ENCODE measurements around the gene NCOA3.
A peak's percentile ranks its signal among the peaks of the same experiment; 100 is the strongest.
"Not testable (repeated sequence)": the region's sequence is repeated elsewhere in the genome, so short reads cannot be mapped to it uniquely, and the experiment has no call there.

Gene NCOA3

DNA sequence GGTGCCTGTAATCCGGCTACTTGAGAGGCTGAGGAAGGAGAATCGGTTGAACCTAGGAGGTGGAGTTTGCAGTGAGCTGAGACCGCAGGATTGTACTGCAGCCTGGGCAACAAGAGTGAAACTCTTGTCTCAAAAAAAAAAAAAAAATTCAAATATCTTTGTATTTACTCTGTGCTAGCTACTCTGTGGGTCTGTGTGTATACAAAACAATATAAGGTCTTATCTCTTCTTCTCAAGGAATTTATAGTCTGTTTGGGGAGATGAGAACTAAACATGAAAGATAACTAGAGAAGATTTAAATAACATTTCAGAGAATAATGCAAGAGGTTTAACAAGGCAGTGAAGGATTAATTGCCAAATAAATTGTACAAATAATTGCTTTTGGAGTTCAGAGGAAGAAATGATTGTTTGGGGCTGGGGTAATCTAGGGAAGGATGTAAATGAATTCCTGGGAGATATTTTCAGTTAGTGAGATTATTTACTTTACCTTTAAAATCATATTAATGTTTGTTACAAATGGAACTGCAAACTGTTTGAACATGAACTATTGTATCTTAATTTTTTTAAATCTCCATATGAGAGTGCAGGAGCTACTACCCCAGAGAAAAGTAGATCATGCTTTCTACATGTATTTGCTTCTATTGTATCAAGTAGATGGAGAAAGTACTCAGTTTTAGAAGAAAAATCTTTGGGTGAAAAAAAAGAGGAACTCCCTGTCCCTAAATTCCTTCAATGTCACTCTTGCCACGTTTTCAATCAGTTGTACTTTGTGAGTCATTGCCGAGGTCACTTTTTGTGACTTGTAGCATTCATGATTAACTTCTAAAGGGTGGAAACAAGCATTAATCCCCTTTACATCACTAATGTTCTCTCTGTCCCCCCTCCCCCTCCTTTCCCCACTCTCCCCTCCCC, 39.0 kb downstream of the NCOA3 start:
- DNase-seq, result no peak
- peak; percentile 64 for ATAC-seq

GRCh38 chr20:47541355-47541922, 39.8 kb downstream of the NCOA3 start:
- ATAC-seq, result peak; percentile 23
- no peak for DNase-seq

DNA sequence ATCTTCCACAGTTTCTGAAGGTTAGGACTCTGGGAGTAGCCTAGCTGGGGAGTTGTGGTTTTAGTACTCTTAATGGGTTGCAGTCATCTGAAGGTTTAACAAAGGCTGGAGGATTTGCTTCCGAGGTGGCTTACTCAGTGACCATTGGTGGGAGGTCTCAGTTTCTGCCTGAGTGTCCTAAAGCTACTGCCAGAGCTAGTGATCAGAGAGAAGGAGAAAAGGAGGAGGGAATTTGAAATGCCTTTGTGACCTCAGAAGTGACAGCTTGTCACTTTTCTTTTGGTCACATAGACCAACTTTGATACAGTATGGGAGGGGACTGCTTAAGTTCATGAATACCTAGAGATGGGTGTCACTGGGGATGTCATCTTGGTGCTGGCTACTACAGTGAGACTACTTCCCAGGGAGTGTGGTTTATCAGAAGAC, 41.3 kb downstream of the NCOA3 start:
- ATAC-seq, result peak; percentile 78
- DNase-seq, result no peak

DNA sequence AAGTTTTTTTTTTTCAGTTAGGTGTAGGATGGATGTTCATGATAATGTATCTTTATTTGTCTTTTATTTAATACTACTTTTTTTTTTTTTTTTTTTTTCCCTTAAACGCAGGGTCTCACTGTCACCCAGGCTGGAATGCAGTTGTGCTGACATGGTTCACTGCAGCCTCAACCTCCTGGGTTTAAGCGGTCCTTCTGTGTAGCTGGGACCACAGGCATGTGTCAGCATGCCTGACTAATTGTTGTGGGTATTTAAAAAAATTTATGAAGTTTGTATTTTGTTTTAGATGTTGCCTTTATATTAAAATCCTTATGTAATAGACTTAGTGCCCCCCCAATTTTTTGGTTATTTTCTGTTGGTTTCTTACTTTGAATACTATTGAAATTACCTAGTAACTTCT, 42.6 kb downstream of the NCOA3 start:
- DNase-seq, result no peak
- ATAC-seq, result peak; percentile 55

DNA sequence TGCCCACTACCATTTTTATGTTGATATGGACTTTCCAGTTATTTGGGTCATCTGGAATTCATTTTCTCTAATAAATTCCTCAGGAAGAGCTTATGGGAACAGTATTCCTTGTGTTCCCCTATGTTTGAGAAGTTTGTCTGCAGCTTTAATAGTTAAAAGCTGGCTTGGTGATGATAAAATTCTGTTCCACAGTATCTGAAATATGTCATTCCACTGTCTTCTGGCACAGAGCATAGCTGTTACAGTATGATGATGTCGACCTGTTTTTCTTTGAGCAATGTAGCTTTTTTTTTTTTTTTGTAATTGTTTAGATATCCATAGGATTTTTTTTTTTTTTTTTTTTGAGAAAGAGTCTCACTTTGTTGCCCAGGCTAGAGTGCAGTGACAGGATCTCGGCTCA, 43.2 kb downstream of the NCOA3 start:
- ATAC-seq (no peak), DNase-seq (no peak)

- DNase-seq (no peak), ATAC-seq (no peak)
These were observed 43.8 kb downstream of the NCOA3 start for GRCh38 chr20:47545499-47545898.

DNA sequence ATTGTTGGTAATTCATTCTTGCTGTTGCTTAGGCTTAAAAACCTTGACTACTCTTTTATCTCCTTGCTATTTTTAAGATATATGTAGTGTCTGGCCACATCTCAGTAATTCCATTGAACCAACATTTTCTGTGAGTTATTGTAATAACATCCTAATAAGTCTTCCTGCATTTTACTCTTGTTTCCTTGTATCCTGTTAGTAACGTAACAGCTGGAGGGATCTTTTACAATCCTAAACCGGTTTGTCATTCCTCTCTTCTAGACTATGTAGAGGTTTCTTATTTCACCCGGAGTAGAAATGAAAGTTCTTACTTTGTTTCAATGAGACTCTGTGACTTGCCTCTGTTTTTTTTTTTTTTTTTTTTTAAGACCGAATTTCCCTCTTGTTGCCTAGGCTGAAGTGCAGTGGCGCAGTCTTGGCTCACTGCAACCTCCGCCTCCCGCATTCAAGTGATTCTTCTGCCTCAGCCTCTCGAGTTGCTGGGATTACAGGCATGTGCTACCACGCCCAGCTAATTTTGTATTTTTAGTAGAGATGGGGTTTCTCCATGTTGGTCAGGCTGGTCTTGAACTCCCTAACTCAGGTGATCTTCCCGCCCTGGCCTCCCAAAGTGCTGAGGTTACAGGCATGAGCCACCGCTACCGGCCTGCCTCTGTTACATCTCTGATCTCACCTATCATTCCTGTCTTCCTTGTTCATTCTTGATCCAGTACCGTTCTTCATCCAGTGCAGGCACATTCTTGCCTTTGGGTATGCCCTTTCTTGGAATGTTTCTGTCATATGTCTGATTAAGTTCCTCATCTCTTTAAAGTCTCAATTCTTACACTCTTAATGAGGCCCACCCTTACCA, 44.7 kb downstream of the NCOA3 start:
- ATAC-seq, result no peak
- DNase-seq, result no peak

DNA sequence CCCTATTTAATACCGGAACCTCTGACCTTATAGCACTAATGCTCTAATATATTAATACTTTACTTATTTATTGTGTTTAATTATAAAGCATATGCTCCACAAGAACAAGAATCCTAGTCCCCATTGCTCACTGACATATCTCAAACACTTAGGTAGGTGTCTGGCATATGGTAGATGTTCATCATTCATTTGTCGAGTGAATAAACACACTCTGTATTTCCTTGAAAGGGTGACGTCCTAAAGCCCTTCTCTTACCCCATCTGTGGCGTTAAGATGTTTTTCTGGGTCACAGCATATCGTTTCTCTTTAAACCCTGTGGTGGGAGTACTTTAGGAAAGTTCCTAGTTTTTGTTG, 45.3 kb downstream of the NCOA3 start:
- ATAC-seq (no peak), DNase-seq (no peak)

DNA sequence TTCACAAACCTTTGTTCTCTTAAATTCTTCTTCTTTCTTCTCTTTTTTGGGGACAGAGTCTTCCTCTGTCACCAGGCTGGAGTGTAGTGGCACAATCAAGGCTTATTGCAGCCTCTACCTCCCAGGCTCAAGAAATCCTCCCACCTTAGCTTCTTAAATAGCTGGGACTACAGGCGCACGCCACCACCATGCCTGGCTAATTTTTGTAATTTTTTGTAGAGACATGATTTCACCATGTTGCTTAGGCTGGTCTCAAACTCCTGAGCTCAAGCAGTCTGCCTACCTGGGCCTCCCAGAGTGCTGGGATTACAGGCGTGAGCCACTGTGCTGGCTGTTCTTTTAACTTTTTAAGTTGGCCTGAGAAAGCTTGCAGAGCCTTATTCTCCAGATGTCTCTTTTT, 48.0 kb downstream of the NCOA3 start:
- ATAC-seq, result no peak
- no peak for DNase-seq

GRCh38 chr20:47551222-47551621, 49.5 kb downstream of the NCOA3 start:
- ATAC-seq (no peak), DNase-seq (no peak)

DNA sequence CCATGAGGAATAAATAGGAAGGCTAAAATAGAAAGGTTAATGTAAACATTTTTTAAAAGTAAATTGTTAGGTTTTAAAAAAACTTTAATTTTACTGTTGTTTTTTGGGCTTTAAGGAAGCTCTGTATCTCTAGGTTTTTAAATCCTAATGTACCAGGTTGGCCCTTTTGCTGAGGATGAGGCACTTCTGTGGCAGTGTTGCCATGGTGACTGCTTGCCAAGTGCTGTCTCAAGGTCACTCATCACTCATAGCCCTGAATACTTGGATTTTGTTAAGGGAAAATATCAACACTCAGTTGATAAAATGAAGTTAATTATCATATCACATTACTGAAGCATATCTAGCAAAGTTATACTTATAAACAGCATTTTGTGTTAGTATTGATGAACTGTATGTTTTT, 50.2 kb downstream of the NCOA3 start:
- no peak for DNase-seq
- ATAC-seq, result peak; percentile 40

GRCh38 chr20:47552996-47553395, 51.3 kb downstream of the NCOA3 start:
- DNase-seq (no peak), ATAC-seq (no peak)

- ATAC-seq, DNase-seq: not testable (repeated sequence)
These were observed 52.0 kb downstream of the NCOA3 start for GRCh38 chr20:47553594-47554235.

DNA sequence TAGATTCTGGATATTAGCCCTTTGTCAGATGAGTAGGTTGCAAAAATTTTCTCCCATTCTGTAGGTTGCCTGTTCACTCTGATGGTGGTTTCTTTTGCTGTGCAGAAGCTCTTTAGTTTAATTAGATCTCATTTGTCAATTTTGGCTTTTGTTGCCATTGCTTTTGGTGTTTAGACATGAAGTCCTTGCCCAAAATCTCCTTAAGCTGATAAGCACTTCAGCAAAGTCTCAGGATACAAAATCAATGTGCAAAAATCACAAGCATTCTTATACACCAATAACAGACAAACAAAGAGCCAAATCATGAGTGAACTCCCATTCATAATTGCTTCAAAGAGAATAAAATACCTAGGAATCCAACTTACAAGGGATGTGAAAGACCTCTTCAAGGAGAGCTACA, 52.6 kb downstream of the NCOA3 start:
- not testable (repeated sequence) for DNase-seq, ATAC-seq

DNA sequence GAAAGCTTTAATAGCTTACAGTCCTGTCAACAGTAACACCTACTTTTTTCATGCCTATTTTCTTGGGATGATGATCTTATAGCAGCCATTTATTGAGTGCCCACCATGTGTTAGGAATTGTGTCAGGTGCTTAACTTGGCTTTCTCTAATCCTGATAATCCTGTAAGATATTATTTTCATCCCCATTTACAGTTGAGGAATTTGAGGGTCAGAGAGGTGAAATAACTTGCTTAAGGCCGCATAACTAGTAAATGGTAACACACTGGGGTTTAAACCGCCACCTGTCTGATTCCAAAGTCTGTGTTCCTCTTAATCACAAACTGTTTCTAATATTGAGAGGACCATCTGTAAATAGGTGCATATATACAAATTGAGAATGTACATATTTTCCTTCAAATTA, 55.5 kb downstream of the NCOA3 start:
- ATAC-seq (no peak), DNase-seq (no peak)

GRCh38 chr20:47557791-47558190, 56.1 kb downstream of the NCOA3 start:
- no peak for ATAC-seq
- DNase-seq, result no peak

DNA sequence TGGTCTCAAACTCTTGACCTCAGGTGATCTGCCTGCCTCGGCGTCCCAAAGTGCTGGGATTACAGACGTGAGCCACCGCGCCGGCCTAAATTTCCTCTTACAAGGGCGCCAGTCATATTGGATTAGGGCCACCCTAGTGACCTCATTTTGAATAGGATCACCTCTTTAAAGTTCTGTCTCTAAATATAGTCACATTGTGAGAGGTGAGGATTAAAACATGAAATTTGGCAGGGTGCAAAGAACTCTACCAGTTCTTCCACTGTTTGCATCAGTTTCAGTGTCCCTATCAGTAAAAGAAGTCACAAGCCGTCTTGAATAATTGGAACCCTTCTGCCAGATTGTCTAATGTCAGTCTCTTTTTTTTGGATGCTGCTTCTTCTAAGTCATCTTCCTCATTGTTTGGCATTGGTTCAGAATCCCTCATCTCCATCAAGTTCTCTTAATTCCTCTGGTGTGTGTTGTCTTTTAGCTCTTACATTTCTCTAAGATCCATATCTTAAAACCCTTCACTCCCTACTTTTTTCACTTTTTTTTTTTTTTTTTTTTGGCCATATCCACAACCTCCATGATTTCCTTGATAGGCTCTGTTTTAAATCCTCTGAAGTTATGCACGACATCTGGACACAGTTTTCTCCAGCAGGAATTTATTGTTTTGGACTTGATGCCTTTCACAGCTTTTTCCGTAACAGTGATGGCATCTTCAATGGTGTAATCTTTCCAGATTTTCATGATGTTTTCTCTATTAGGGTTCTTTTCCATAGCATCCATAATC, 56.8 kb downstream of the NCOA3 start:
- no peak for DNase-seq
- no peak for ATAC-seq

- DNase-seq (no peak), ATAC-seq (no peak)
These were observed 57.5 kb downstream of the NCOA3 start for GRCh38 chr20:47559141-47559540.

GRCh38 chr20:47561180-47561579, 59.5 kb downstream of the NCOA3 start:
- ATAC-seq, result no peak
- DNase-seq, result no peak

DNA sequence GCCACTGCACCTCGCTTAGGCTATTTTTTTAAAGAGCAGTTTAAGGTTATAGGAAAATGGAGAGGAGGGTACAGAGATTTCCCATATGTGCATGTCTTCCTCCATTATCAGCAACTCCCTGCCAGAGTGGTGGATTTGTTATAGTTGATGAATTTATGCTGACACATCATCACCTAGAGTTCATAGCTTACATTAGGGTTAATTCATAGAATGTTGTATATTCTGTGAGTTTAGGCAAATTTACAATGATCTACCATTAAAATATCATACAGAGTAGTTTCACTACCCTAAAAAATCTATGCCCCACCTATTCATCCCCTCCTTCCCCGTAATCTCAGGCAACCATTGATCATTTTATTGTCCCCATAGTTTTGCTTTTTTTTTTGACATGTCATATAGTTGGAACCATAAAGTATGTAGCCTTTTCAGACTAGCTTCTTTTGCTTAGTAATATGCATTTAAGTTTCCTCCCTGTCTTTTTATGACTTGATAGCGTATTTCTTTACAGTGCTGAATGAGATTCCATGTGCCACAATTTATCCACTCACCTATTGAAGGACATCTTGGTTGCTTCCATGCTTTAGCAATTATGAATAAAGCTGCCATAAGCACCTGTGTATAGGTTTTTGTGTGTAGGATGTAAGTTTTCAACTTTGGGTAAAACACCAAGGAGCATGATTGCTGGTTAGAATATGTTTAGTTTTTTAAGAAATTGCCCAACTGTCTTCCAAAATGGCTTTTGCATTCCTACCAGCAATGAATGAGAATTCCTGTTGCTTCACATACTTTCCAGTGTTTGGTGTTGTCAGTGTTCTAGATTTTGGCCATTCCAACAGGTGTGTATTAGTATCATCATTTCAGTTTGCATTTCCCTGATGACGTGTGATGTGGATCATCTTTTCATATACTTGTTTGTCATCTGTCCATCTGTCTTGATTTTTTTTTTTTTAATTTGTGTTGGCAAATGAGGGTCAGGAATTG, 60.2 kb downstream of the NCOA3 start:
- no peak for ATAC-seq
- no peak for DNase-seq
